ENCODE measurements around the gene PRORP. TPM values are rescaled to one million over a fixed set of nuclear protein-coding genes. Genes with fewer than 3 reads are reported as not detected.

Gene PRORP
- 22.8 TPM for total RNA-seq

GRCh38 chr14:35121887-35122695 is at the start of gene PRORP, which contains the start of gene PPP2R3C:
Gene PRORP (plus strand): TSS chr14:35122552. CDS start chr14:35123246, 694 bp downstream.
Gene PPP2R3C (minus strand): TSS chr14:35121990. CDS start chr14:35121959, 31 bp downstream.

Other genes with a start within 250 kb of the PRORP start
- gene BAZ1A, start 247.2 kb upstream of the PRORP start, total RNA-seq: 31.1 TPM
- gene SRP54, start 139.6 kb upstream of the PRORP start, total RNA-seq: 107 TPM
- 32.1 TPM for gene FAM177A1, start 76.3 kb upstream of the PRORP start, total RNA-seq
- 52.4 TPM for gene PPP2R3C, start 562 bp upstream of the PRORP start, total RNA-seq
- 141 TPM for gene PSMA6, start 169.8 kb downstream of the PRORP start, total RNA-seq